Head of caudate nucleus (tissue), 42 donors: ENCODE measurements around the gene SPDL1.

Experiments
- DNase-seq, 42 donors: peaks; one replicate each; pipeline versions ENCODE4 v3.0.0 to v3.0.0-alpha.2; 2020 to 2021; ENCODE audit warnings: mixed read lengths in 7 of 42
- intact Hi-C: fragments of 100-400 bp; cut with DNase I; formaldehyde crosslinking; loops from one replicate; pipeline ENCODE4 v1.15.0; 2022

The SPDL1 gene

GRCh38 chr5:169567079-169567478, 16.5 kb upstream of the SPDL1 start:
- intact Hi-C loops = loop anchor here (10.0 kb wide), 1 partner anchor 582 kb away; no protein-coding TSS in a partner anchor
- DNase-seq = no peak

DNA sequence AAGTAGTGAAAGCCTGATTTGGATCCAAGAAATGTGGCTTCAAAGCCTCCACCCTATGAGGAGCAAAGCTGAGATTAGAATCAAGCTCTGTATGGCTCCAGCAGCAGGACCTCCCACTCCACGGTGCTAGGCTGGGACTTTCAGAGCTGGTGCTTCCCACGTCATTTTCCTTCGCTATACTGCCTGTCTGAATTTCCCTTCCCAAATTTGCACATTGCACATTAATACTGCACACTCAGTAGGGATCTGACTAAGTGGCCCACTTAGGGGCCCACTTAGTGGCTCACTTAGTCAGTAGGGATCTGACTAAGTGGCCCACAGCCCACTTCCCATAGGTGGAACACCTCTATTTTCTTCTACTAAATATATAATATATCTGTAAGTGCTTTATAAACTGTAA, 14.1 kb upstream of the SPDL1 start:
- DNase-seq = no peak
- intact Hi-C loops = loop anchor here (10.0 kb wide), 1 partner anchor 585 kb away; no protein-coding TSS in a partner anchor

GRCh38 chr5:169571355-169571754, 12.2 kb upstream of the SPDL1 start:
- DNase-seq = no peak
- intact Hi-C loops = no loop called here

GRCh38 chr5:169574134-169574646, 9.4 kb upstream of the SPDL1 start:
- no peak for DNase-seq
- intact Hi-C loops = no loop called here

GRCh38 chr5:169576181-169576598, 7.4 kb upstream of the SPDL1 start:
- intact Hi-C loops = no loop called here
- no peak for DNase-seq

DNA sequence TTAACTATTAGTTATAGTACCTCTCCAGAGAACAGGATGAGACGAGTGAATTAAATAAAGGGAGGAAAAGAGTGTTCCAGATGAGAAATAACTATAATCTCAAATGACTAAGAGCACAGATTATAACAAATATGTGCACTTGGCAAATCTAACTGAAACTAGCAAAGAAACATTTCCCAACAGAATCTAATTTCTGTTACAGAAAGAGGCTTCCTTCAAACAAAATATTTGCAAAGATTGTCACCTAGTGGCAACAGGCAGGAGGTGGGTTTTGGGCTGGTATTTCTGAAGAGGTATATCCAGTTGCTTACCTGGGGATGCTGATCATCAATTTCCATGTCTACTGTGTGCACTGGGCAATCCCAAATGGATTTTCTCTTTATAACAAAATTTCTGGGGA, 5.6 kb upstream of the SPDL1 start:
- DNase-seq = no peak
- intact Hi-C loops = no loop called here

DNA sequence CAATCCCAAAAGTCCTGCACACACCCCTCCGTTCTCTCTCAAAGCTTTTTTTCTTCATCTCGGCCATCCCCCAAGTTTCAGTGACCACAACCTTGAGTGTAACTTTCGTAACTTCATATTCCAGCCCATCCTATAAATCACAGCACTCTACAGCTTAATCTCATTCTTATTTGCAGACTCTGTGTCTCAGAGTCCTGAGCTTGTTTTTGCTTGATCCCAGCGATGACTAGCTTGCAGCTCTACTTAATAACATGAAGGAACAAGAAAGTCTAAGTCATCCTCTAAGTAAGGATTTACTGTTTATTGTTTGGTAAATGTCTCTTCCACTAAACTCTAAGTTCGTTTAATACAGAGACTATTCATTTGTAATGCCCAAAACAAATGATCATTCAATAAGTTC, 2.6 kb upstream of the SPDL1 start:
- intact Hi-C loops = no loop called here

GRCh38 chr5:169581580-169582227, 1.9 kb upstream of the SPDL1 start:
- peak in 37 of 42 donors; percentile 10 to 85 (median 55) for DNase-seq
- intact Hi-C loops = no loop called here

More for the DNA sequence above, 2.6 kb upstream of the SPDL1 start:
- DNase-seq = no peak

GRCh38 chr5:169583101-169583423, 511 bp upstream of the SPDL1 start:
- no peak for DNase-seq
- intact Hi-C loops = no loop called here

- no peak for DNase-seq
- intact Hi-C loops = no loop called here
These were observed 1.5 kb downstream of the SPDL1 start for GRCh38 chr5:169584998-169585451.

DNA sequence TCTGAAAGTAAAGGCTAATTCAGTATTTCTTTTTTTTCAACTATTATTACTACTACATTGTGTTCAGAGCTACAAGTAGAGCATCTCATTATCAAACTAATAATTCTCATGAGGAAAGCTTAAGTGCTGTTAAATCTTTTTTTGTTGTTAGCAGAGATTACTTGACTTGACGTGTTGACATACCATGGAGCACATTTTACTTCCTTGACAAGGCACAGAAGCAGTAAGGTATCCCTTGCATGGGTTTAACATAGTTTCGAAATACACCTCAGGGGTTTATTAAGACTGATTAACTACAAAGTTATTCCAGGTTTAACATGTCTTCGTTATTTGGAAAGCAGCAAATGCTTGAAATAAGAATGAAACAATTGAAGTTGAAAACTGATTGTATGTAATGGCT, 7.0 kb downstream of the SPDL1 start:
- DNase-seq = no peak
- intact Hi-C loops = no loop called here

- intact Hi-C loops = no loop called here
- no peak for DNase-seq
These were observed 8.1 kb downstream of the SPDL1 start for GRCh38 chr5:169591636-169592035.

DNA sequence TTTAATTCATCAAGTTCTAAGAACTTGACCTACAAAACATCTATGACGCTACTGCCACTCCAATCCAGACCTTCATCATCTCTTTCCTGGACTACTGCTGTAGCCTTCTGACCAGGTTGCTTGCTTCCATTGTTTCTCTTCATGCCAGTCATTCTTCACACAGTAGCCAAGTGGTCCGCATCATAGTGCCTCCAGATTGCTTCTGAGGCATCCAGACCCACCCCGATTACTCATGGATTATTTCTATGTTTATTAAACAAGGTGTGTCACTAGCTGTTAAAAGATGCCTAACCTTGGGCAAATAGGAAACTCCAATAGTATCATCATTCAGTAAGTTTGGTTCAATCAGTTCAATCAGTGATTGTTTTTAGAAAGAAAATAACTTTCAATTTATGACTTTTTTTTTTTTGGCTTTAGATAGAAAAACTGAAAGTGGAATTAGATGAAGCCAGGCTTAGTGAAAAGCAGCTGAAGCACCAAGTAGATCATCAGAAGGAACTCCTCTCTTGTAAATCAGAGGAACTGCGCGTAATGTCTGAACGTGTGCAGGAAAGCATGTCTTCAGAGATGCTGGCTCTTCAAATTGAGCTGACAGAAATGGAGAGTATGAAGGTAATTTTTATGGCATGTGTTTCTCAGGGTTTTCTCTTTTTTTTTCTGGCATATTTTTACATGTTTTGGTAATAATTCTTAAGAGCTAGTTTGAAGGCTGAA, 9.5 kb downstream of the SPDL1 start:
- DNase-seq = no peak
- intact Hi-C loops = no loop called here

- no peak for DNase-seq
- intact Hi-C loops = no loop called here
These were observed 11.7 kb downstream of the SPDL1 start for GRCh38 chr5:169595172-169595820.

DNA sequence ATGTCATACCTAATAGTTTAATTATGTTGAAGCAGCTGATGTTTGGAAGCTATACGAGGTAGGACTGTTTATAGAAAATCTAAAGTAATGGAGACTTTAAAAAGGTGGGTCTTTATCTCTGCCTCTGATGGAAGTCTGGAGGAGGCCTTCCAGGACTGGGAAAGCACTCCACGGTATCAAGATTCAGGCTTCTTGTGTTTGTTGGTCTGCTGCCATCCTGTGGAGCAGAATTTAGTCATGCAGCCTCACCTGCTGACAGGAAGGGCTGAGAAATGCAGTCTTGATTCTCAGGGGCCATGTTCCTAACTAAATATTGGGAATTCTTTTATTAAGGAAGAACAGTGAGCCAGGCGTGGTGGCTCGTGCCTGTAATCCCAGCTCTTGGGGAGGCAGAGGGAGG, 15.9 kb downstream of the SPDL1 start:
- no peak for DNase-seq
- intact Hi-C loops = no loop called here

DNA sequence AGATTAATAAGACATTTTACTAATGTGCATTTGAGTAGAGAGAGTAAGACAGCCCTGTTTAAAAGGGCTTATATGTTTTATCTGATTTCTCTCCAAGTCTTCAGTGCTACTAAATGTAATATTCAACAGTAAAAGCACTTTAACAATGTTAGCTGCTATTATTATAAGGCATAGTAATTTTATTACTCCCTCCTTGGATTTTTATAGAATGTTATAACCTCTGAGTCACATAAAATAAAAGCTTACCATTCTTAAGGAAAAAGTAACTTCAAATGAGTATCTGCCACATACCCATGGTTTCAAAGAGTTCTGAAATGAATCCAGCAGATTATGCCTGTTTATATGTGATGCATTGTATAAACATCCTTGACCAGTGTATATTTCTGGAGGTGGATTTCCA, 19.0 kb downstream of the SPDL1 start:
- intact Hi-C loops = no loop called here
- DNase-seq = no peak

- intact Hi-C loops = no loop called here
- DNase-seq = no peak
These were observed 22.7 kb downstream of the SPDL1 start for GRCh38 chr5:169606279-169606678.

- no peak for DNase-seq
- intact Hi-C loops = no loop called here
These were observed 24.3 kb downstream of the SPDL1 start for GRCh38 chr5:169607882-169608281.

DNA sequence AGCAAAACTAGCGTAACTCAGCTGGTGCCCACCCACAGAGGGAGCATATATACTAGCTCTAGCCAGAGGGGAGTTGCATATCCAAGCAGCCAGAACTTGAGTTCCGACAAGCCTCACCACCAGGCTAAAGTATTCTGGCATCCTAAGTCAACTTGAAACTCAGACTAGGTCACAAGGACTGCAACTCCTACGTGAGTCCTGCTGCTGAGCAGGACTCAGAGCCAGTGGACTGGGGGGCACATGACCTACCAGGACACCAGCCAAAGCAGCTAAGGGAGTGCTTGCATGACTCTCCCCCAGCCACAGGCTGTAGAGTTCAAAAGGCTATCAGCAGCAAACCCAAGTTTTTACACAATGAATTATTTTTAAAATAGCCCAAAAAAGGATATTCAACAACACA, 26.1 kb downstream of the SPDL1 start:
- intact Hi-C loops = no loop called here
- DNase-seq = no peak

DNA sequence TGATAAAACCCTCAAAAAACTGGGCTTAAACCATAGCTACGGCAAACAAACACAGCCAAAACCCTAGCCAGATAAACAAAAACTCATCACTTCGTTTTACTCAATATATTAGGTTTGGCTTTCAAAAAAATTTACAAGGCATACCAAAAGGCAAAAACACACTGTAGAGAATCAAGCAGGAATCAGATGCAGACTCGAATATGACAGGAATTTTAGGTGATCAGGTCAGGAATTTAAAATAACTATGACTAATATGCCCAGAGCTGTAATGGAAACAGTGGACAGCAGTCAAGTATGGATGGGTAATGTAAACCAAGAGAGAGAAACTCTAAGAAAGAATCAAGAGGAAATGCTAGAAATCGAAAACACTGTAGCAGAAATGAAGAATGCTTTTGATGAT, 27.0 kb downstream of the SPDL1 start:
- intact Hi-C loops = no loop called here
- DNase-seq = no peak
